Measurements from ENCODE around the gene PAN2.
"Not testable (repeated sequence)": the region's sequence is repeated elsewhere in the genome, so short reads cannot be mapped to it uniquely, and the experiment has no call there.

DNA sequence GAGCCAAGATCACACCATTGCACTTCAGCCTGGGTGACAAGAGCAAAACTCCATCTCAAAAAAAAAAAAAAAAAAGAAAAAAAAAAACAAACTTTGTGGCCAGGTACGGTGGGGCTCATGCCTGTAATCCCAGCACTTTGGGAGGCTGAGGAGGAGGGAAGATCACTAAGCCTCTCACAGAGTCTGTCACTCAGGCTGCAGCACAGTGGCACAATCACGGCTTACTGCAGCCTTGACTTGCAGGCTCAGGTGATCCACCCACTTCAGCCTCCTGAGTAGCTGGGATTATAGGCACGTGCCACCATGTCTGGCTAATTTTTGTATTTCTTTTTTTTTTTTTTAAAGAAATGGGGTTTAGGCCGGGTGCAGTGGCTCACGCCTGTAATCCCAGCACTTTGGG lies 49.5 kb downstream of the PAN2 start:
- TF ChIP-seq POLR2A, POLR2AphosphoS5 (IDR thresholded peaks at IDR 0.05; ENCODE audit: low read depth, low read length): not testable (repeated sequence)

Data from GM12892 (cell line).